CD4-positive, alpha-beta T cell treated with Interleukin-12 subunit alpha and Interleukin-12 subunit beta, for 1 hour (primary cell): Measurements from ENCODE around the gene DAP.
"Not testable (repeated sequence)": the region's sequence is repeated elsewhere in the genome, so short reads cannot be mapped to it uniquely, and the experiment has no call there.

Experiments
- DNase-seq: peaks from one replicate; pipeline ENCODE4 v3.0.0-alpha.2; 2020

Gene DAP, protein sequence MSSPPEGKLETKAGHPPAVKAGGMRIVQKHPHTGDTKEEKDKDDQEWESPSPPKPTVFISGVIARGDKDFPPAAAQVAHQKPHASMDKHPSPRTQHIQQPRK

DNA sequence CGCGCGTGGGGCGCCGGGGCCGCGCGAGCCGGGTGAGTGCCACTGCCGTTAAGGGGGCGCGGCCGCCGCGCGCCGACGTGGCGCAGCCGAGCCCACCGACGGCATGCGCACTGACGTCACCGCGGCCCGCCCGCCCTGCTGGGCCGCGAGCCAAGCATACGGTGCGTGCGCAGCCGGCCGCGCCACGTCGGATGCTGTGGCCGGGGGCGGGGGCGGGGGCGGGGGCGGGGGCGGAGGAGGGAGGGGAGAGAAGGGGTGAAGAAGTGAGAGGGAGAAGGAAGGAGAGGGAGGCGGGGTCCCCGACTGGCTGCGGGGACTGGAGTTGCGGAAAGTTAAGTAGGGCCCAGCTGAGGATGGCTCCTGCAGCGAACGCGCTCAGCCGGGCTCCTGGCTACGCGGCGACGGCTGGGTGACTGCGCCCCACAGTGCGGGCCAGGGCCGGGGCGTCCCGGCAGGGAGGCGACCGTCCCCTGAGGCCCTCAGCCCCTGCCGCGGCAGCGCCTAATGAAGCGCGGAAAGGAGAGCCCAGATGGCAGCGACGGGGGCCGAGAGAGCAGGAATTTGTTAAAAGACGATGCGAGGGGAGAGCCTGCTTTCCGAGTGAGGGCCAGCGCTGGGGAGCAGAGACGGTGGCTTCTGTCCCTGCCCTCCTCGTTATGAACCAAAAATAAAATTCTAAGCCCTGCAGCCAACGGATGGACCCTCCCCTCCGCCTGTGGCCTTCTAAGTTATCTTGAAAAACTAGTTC, at the start of gene DAP:
TSS of gene DAP (minus strand) at position 50 of the 748 bp plus-strand sequence. CDS start 166 bp downstream, outside the sequence.
- peak; percentile 93 for DNase-seq

DNA sequence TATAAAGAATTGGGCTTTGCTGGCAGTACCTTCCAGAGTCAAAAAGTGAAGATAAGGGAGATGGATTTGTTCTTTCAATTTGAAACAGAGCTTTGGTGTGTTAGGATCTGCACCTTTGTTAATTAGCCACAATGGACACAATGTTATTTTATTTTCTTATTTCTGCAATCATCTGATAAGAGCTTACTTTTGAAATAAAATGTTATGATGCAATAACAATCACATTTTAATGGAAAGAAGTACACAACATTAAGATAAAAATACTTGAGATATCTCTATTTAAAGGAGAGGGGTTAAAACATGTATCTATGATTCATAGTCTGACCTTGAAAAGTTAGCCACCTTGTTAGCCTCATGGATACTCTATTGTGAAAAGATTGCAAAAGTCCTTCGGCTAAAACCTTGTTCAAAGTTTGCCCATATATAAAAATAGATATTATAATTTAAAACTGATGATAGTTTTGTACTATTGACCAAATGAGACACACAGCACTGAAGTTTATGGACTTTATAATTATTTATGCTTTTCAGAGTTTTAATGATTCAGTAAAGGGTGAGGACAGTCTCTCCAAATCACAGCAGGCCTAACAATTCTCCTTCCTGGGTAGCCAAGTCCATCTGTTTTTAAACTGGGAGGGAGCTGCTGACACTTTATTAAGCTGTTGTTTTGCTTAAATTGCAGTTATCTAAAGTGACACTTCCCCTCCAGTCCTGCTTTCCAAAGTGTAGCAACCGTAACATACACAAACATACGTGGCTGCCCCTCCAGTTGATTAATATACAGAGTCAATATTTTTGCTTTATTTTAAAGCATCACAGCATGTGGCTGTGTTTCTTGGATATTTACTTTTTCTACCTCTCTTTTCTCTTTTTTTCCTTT, 47.6 kb upstream of the DAP start:
- no peak for DNase-seq

DNA sequence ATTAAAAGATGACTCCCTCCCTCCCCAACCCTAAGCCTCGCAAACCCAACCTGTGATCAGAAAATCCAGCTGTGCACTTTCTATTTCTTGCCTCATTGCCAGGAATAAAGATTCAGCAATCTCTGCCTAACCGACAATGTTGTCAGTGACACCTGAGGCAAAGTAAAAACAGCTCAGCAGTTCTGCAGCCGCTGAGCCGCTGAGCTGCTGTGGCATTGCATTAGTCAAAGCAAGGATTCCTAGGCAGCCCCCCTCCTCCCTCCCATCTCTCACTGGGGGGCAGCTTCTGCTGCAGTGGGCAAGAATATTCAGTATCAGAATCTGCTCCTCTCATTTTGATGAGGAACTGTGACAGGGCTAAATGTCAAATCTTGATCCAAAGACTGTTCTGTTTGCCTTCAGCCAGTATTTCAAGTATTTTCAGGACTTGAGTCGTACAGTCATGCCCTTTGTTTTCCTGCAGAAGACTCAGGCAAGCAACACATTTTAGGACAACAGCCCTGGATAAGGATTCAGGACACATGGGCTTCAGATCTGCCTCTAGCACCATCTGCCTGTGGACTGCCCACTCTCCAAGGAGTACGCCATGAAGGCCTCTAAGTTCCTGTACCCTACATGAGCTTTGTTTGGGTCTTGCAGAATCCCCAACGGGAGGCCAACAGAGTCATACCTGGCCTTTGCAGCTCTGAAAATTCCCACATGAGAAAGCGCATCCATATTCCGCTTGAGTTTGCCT, 41.1 kb upstream of the DAP start:
- DNase-seq = no peak

DNA sequence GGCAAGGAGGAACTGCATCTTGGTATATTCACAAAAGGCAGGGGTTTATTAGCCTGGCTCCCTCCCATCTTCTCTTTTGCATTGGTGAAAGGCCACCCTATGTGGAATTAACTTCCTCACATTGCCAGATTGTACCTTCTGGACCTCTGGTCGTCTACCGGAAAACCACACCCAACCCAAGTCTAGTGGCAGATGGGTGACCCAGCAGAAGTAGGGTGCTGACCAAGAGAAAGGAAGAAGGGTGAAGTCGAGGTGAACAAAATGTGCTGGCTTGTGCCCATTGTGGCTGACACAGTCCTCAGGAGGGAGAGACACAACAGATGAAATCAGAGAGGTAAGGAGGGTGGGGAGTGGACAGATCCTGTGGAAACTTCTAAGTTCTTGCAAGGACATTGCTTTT, 39.8 kb upstream of the DAP start:
- no peak for DNase-seq

DNA sequence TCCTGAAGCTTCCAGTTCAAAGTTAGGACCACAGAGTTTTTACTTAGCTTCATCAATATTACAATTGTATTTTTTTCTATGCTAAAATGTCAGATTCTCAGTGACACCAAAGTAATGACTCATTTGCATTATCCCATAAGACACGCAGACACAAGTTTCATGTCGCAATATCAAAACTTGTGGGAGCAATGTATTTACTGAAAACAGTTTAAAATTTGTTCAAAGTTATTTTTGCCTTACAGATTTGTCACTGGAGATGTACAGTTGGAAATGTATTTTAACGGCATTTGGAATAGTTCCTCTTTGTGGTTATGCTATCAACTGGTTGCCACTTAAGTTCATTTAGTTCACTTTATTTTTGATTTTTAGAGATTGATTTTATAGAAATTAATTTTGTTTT, 36.2 kb upstream of the DAP start:
- no peak for DNase-seq

DNA sequence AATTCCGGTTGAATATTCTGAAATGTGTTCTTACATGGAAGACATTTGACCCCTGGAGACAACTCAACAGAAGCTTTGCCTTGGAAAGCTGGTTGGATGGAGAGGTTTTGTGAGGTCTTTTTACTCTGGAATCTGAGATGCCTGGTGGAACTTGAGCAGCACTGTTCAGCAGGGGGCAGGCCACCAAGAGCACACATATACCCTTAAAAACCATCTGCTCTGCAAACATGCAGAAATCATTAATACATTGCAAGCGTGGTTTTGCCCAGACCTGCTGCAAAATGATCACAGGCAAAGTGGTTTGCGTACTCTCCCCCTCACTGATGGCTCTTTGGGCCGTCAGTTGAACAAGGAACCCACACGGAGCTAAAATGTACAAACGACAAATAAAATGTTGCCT, 32.8 kb upstream of the DAP start:
- DNase-seq = no peak

DNA sequence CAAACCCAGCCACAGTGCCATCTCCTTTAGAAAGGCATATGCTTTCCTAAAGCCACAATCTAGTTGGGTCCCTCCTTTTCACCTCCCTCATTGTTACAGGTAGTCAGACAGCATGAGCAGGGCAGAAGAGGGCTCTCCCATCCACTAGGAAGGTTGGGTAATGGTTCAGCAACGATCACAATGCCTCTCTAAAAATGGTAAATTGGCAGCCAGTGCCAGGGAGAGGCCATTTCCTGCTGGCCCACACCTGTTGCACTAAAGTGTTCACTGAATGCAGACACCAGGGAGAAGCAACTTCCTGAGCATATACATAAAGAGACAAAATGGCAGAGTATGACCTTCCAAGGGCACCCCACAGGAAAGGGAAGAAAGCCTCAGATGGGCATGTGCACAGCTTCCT, 31.3 kb upstream of the DAP start:
- DNase-seq = no peak

DNA sequence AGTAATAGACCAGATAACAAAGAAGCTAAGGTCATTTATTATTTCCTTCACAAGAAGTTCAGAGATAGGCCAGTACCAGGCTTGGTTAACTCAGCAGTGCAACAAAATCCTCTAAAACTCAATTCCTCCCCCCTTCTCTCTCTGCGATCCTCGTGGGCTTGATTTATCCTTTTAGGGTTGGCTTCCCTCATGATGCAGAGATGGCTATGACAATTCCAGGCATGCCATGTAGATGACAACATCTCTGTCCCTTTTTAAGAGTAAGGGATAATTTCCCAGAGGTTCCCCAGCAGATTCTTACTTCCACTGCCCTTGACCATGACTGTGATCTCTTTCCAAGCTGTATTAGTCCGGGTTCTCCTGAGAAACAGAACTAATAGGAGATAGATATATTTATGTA, 28.7 kb upstream of the DAP start:
- DNase-seq = no peak

DNA sequence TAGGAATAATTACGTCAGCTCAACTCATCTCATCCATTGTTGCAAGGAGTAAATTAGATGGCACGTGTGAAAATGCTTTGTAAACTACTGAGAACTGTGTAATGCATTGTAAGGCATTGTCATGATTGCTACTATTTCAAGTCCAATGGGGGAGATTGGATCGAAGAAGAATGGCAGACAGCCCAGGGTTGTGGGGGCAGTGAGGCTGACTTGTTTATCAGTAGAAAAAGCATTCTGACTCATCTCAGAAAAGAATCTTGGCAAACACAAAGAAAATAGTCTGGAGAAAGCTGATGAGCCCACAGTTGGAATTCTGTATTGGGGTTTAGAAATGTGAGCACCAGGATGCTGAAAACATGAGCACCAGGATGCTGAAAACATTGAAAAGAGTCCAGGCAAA, 28.0 kb upstream of the DAP start:
- no peak for DNase-seq

DNA sequence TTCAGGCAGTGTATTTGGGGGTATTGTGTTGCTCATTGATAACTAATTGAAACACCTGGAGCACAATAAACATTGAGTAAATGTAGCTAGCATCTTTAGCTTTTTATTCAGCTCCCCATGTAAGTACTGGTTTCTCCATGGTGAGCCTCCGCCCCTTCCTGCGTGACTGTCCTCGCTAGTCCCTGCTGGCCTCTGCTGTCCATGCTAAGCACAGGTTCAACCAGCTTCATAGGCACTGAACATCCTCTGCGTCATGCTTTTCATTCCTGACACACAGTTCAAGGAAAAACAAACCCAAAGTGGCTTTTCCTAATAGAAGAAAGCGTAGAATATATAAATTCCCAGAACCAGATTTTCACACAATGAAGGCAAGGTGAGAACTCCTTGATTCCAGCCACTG, 27.3 kb upstream of the DAP start:
- no peak for DNase-seq

DNA sequence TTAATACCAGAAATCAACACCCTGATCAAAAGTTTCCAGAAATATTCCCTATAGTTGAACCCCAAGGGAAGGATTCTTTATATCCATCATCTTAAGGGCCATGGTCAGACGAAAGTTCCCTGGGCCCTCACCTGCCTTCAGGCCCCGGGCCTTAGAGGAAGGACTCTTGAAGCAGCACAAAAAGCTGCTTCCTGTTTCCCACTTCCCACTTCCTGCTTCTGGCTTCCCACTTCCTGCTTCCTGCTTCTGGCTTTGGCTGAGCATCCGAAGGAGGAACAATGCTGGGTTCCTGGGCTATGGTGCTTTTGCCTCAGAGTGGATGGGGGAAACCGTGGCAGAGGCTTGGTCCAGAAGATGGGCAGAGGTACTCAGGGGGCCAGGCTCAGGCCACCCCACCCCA, 25.8 kb upstream of the DAP start:
- DNase-seq = no peak

DNA sequence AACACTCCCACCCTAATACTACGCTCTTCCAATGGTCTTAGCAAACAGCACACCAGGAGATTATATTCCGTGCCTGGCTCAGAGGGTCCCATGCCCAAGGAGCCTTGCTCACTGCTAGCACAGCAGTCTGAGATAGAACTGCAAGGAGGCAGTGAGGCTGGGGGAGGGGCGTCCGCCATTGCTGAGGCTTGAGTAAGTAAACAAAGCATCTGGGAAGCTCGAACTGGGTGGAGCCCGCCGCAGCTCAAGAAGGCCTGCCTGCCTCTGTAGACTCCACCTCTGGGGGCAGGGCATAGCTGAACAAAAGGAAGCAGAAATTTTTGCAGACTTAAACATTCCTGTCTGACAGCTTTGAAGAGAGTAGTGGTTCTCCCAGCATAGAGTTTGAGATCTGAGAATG, 19.2 kb upstream of the DAP start:
- DNase-seq = not testable (repeated sequence)

DNA sequence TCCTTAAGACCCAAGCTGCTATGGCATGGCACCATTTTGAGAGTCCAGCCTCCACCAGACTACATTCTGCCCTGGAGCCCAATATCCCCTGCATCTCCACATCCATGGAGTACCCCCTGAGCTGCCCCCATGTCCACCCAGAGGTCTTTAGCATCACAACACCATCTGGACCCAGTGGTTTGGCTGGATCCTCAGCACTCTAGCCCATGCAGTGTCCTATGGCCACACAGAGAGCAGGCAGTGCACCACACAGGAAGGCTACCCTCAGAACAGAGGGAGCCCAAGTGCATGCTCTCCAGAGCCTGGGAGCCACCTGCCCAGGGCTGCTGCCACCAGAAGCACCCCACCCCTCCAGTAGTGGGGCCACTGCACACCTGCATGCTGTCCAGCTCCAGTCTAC, 18.6 kb upstream of the DAP start:
- no peak for DNase-seq

DNA sequence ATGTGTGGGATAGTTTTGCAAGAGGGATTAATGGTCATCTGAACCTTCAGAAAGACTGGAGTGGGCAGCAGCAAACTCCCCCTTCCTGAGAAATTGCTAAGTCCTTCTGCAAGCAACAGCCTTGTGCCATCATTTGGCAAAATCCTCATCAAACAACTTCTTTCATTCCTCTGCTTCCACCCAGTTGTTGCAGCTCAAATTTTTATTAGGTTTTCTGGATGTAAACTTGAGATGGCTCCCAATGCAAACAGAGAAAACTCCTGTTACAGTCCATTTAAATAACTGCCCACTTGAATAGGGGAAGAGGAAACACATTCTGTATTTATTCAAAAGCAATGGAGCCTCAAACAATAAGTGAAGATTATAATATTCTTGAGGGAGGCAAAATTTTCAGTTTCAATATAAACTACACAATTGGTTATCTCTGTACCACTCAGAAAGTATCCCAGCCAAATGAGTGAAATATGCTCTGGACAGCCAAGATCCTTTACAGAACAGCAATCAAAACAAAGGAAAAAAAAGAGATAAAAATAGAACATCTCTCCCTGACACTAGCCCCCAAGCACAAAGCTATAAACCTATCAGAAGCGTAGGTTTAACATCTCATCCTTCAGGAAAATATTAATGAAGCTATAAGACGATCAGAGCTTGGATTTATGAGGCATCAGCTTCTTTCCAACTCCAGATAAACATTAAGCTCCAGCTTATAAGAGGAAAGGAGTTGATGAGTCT, 17.3 kb upstream of the DAP start:
- DNase-seq = no peak

DNA sequence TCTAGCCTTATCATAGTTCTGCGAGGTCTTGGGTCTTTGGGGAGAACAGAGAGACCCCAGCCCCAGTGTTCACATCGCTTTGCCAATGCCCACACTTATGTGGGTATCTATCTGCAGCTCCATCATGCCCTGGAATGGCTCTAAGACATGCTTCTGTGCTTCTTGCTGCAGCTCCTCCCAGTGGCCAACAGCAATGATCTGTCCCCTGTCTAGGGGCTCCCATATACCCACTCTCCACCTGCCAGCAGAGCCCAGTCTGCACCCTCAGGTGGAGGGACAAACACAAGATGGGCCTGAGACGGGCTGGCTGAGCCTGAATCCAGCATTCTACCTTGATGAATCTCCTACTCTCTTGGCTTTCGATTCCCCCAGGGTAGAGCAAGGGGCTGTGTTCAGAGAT, 14.6 kb upstream of the DAP start:
- DNase-seq = no peak

DNA sequence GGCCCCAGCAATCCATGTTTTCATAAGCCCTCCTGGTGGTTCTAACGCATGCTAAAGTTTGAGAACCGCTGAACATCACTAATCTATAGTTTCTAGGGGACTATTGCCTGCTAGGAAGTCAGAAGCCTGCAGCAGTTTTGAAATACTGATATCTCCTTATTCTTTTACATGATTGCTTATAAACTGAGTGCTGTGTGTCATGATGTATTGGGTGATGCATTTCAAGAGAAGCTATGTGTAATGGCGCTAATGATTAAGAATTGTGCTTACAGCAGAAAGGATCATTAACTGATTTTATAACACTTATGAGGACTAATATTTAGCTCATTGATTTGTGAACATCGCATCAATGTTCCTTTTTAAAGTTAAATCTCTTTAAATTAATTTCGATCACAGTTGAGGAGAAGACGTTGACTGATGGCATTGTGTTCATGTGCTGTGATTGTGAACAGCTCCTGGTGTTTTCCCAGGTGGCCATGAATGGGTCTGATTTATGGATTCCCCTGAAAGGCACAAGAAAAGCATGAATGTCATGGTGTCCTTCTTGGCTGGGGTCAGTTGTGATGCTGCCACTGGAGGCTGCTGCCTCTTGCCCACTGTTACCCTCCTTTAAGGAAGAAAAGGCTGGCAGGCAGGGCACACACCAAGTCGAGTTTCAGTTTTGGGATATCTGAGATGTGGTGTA, 12.0 kb upstream of the DAP start:
- no peak for DNase-seq

DNA sequence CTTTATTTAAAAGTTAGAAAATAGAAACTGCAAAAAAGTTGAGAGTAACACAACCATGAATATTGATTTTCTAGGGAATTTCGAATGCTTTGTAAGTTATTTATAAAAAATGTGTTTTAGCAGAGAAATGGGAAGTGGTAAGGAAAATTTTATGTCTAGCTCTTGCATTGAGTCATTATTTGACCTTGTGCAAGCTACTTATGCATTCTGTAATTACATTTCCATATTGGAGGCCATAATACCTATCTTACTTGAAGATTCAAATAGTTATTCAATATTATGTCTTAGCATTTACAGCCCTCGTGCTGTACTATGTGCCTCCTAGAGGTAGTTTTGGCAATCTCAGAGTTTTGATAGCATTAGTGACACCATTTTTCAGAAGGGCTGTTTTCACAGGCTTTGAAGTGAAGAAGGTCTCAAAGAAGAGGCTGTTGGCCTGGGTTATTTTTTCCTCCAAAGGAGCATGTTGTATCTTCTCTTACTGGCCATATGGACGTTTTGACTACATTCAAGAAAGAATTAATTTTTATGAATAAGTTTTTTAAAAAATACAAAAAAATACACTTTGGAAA, 7.4 kb upstream of the DAP start:
- no peak for DNase-seq

DNA sequence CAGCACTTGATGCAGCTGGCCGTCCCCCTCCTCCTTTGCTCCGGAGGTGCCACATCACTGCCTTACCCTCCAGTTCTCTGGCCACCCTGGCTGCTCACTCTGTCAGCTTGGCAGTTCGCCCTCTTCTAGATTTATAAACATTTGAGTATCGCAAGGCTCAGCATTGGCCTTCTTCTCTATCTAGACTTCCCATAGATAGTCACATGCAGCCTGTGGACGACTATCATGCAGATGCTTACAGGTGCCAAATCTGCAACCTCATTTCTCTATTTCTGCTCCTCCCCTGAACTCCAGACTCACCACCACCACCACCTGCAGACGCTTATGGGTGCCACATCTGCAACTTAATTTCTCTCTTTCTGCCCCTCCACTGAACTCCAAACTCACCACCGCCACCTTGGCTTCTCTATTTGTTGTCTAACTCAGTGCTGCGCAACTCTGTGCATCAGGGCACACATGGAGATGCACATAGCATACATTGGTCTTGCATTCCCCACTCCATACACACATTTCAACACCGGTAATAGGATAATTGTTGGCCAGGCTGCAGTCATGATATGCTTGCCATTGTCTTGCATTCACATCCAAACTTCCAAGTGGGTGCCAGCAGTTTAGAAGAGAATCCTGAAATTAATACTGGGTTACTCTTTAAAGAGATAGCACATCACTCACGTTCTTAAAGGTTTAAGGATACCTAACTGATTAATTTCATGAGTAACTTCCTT, 1.9 kb upstream of the DAP start:
- no peak for DNase-seq

DNA sequence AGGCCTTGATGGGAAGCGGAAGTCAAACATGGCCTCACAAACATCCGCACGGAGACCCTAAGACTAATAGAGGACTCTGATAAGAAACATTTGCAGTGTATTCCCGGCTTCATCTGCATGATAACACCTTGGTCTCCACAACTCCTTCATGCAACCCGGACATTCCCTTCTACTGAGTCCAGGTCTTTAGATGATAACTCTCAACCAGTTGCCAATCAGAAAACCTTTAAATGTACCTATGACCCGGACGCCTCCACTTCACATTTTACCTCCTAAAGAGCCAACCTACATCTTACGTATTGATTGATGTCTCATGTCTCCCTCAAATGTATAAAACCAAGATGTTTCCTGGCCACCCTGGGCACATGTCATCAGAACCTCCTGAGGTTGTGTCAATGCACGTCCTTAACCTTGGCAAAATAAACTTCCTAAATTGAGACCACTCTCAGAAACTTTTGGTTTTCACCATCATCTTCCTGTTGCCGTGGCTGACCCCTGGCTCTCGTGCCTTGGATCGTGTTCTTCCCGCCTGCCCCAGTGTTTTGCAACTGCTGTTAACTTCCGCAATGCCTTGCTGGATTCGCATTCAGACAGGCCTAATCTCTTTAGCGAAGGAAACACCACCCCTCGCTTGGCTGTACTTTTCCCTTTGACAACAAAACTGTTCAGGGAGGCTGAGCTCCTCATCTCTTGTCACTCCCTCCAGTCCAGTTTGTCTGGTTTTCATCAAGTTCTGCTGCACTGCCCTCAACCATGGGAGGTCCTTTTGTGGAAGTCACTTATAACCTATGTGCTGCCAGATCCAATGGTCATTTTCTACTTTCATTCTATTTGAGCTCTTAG, 1.1 kb upstream of the DAP start:
- no peak for DNase-seq

DNA sequence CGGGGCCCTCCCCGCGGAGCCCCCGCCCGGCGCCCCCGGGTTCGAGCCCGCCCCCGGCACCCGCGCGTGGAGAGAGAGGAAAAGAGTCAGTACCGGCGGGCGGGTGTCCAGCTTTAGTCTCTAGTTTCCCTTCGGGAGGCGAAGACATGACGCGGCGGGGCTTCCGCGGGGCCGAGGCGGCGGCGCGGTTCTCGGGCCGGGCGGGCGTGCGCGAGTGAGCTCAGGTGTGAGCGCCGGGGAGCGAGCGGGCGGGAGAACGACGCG, 181 bp downstream of the DAP start:
- DNase-seq = no peak
